HG02884 (cell line): ENCODE data around the gene APMAP.
"Not testable (repeated sequence)": the region's sequence is repeated elsewhere in the genome, so short reads cannot be mapped to it uniquely, and the experiment has no call there.

Source experiments
- ATAC-seq: cut with Tn5 transposase; IDR thresholded peaks from one replicate; pipeline ENCODE4 v1.9.1; 2021; ENCODE audit warnings: mild to moderate bottlenecking, moderate library complexity; ENCODE audit not compliant: unreplicated experiment

APMAP gene

DNA sequence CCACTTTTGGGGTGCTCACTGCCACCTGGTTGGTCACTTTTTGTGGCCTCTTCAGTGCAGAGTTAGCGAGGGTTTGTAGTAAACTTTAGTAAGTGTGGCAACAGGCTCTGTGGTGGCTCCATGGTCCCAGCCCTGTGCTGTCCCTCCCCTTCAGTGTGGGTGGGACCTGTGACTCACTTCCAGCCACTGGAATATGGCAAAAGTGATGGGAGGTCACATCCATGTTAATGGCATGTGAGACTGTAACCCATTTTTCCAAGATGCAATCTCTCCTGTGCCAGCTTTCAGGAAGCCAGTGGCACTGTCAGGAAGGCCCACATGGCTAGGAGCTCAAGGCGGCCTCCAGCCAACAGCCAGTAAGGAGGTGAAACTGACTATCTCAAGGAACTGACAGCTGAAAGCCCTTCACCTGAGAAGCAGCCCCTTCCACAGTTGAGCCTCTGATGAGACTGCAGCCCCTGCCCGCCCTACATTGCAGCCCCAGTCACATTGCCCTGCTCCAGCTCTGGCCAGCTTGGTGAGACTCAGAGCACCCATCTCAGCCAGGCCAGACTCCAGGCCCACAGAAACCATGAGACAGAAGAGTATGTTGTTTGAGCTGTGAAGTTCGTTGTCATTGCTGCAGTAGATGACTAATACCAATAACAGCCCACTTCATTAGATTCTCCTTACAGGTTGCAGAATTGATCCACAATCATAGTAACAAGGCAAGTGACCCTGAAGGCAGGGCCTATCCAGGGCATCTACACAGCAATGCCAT is 56.6 kb downstream of the APMAP start:
- no peak for ATAC-seq

DNA sequence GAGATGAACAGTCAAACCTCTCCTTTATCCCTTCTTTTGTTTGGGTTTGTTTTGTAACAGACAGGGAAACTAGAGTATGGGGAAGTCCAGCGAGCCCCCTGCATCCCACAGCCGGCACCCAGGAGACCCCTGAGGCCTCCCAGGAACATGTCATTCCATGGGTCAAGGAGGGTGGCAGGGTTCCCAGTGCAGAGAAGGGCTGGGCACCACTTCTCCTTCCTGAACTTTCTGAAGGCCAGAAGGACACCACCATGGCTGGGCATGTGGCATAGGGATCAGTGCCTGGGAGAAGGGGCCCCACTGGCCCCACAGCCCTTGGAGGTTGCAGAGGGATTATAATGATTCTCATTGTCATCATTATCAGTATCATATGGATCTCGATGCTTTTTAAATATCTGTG is 57.4 kb downstream of the APMAP start:
- ATAC-seq, result no peak

DNA sequence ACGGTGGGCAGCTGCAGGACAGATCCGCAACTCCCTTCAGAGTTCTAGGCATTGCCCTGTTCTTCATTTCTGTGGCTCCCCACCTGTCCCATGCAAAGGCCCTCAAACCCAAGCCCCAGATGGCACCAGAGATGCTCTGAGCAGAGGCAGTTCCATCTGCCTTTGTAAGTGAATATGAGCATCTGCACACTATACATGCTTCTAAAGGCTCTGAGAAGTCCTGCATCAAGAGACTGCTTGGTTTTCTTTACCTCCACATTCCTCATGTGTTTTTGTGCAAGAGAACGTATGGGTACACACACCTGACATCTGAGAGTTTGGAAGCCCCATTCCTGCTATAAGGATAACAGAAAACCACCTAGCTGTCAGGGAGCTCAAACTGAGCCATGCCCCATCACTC is 57.8 kb downstream of the APMAP start:
- no peak for ATAC-seq

DNA sequence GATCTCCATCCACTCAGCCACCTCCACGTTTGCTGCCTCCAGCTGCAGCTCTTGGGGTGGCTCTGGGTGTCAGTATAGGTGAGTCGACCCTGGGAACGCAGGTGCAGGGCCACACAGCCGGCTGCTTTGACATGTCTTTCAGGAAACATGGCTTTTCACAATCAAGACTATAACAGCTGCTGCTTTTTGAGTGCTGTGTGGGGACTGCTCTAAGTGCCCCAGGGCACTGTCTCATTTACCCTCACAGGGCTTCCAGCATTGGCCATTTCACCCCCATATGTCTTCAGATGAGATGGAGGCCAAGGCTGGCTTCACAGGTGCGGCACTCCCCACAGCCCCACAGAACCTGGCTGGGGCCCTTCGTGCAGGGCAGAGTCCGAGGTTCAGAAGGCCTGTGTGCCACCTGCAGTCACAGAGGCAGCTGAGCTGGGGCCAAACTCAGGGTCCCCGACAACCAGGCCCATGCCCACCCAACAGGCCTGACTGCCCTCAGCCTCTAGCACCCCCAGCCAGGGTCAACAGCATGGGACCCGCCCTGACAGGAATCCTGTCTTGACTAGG is 58.4 kb downstream of the APMAP start:
- no peak for ATAC-seq

DNA sequence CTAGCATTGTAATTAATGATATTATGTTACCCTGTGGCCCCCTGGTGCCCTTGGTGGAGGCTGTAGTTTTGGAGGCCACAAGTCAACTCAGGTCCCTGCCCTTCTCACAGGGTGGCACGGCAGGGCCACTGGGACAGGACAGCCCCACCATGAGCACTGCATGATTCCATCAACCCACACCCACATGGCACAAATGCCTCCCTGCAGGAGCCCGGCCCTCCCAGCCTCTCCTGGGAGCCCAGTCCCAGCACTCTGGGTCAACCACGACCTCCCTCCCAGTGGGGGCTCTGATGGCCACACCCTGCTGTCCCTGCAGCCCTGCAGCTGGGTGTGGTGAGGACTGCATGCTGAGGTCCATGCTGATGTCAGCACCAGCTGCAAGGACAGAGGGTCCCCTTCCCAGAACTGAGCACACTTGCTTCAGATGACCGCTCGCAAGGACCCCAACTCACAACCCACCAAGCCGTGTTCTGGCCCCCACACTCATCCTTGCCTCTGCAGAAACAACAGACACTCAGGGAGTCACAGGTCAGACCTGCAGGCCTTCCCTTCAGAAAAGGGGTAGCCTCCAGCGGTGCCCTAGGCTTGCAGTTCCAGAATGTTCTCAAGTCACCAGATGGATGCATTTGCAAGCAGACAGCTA is 59.2 kb downstream of the APMAP start:
- no peak for ATAC-seq

DNA sequence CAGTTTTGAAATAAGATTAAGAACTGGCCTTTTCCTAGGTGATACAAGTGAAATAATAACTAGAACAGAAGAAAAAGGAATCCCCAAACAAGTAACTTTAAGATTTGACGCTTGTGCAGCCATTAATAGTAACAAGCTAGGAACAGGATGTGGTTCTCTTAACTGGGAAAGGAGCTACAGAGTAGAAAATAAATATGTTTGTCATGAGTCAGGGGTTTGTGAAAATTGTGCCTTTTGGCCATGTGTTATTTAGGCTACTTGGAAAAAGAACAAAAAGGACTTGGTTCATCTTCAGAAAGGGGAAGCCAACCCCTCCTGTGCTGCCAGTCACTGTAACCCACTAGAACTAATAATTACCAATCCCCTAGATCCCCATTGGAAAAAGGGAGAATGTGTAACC is 60.7 kb downstream of the APMAP start:
- ATAC-seq, result not testable (repeated sequence)

DNA sequence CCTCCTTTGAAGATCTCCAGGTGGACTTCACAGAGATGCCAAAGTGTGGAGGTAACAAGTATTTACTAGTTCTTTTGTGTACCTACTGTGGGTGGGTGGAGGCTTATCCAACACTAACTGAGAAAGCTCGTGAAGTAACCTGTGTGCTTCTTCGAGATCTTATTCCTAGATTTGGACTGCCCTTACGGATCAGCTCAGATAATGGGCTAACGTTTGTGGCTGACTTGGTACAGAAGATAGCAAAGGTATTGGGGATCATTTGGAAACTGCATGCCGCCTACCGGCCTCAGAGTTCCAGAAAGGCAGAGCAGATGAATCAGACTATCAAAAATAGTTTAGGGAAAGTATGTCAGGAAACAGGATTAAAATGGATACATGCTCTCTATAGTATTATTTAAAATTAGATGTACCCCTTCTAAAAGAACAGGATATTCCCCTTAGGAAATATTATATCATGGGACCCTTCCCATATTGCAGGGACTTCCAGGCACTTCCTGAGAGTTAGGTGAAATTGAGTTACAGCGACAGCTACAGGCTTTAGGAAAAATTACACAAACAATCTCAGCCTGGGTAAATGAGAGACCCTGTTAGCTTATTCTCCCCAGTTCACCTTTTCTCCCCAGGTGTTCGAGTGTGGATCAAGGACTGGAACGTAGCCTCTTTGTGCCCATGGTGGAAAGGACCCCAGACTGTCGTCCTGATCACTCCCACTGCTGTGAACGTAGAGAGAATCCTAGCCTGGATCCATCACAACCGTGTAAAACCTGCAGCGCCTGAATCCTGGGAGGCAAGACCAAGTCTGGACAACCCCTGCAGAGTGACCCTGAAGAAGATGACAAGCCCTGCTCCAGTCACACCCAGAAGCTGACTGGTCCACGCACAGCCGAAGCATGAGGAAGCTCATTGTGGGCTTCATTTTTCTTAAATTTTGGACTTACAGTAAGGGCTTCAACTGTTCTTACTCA is 61.5 kb downstream of the APMAP start:
- ATAC-seq, result not testable (repeated sequence)

DNA sequence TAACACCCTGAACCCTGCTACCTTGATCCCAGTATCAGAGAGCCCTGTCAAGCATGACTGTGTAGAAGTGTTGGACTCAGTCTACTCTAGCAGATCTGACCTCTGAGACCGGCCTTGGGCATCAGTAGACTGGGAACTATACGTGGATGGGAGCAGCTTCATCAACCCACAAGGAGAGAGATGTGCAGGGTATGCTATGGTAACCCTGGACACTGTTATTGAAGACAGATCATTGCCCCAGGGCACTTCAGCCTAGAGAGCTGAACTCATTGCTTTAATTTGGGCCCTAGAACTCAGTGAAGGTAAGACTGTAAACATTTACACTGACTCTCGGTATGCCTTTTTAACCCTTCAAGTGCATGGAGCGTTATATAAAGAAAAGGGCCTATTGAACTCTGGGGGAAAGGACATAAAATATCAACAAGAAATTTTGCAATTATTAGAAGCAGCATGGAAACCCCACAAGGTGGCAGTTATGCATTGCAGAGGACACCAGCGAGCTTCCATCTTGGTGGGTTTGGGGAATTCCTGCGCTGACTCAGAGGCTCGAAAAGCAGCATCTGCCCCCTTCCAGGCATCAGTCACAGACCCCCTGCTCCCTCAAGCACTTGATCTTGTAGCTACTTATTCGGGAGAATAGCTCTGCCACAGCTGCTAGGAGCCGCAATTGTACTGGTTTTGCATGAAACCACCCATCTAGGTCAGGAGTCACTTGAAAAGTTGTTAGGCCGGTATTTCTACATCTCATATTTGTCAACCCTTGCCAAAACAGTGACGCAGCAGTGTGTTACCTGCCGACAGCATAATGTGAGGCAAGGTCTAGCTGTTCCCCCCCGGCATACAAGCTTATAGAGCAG is 62.5 kb downstream of the APMAP start:
- not testable (repeated sequence) for ATAC-seq

DNA sequence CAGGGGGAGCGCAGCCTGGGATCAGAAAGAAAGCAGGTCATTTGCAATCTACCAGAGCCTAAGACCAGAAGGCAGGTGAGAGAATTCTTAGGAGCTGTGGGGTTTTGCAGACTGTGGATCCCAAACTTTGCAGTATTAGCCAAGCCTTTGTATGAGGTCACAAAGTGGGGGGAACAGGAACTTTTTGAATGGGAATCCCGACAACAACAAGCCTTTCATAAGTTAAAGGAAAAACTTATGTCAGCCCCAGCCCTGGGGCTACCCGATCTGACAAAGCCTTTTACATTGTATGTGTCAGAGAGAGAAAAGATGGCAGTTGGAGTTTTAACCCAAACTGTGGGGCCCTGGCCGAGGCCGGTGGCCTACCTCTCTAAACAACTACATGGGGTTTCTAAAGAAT is 63.3 kb downstream of the APMAP start:
- ATAC-seq, result not testable (repeated sequence)

DNA sequence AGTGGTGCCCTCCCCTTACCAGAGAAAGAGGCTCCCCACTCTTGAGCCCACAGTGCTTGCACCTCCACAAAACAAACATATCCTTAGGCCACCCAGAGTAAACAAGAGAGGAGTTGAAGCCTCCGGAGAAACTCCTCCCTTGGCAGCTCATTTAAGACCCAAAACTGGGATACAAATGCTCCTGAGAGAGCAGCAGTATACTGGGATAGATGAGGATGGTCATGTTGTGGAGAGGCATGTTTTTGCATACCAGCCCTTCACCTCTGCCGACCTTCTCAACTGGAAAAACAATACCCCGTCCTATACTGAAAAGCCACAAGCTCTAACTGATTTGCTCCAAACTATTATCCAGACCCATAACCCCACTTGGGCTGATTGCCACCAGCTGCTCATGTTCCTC is 71.8 kb downstream of the APMAP start:
- ATAC-seq, result not testable (repeated sequence)

DNA sequence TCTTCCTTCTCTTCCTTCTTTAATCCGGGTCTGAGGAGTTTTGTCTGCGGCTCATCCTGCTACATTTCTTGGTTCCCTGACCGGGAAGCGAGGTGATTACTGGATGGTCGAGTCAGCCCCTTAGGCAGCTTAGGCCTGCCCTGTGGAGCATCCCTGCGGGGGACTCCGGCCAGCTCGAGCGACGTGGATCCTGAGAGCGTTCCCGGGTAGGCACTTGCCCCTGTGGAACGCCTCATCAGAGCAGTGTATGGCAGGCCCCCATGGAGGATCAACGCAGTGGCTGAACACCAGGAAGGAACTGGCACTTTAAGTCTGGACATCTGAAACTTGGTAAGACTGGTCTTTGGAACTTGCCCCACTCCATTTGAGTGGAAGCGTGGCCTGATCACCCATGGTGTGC is 72.9 kb downstream of the APMAP start:
- ATAC-seq, result not testable (repeated sequence)

DNA sequence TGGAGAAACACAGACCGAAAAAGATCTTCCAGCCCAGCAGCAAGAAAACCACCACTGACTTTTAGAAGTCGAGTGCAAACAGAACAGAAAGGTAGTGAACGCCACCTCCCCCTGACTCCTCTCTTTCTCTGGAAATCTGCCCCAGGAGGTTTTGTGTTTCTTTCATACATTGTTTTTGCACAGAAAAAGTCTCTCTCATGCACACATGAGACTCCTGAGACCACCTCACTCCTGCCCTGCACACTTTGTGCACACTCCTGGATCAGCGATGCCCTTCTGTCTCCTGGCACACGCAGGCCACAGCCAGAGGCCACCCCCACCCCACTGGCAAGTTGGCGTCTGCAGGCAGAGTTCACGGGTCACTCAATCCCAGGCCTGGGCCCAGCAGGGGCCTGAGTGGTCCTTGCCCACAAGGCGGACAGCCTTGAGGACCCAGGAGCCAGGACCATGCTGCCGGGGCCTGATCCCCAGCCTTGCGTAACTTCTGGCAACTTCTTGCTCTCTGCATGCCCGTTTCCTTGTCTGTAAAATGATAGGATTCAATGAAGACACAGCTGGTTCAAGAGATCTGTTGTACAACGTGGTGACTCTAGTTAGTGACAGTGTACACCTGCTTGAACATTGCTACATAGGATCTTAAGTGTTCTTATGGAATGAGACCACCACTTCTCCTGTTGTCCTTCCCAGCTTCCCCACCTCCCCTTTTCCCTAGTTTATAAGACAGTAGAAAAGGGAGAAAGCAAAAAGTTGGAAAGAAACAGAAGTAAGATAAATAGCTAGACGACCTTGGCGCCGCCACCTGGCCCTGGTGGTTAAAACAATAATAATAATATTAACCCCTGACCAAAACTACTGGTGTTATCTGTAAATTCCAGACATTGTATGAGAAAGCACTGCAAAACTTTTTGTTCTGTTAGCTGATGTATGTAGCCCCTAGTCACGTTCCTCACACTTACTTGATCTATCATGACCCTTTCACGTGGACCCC is 73.7 kb downstream of the APMAP start:
- no peak for ATAC-seq

DNA sequence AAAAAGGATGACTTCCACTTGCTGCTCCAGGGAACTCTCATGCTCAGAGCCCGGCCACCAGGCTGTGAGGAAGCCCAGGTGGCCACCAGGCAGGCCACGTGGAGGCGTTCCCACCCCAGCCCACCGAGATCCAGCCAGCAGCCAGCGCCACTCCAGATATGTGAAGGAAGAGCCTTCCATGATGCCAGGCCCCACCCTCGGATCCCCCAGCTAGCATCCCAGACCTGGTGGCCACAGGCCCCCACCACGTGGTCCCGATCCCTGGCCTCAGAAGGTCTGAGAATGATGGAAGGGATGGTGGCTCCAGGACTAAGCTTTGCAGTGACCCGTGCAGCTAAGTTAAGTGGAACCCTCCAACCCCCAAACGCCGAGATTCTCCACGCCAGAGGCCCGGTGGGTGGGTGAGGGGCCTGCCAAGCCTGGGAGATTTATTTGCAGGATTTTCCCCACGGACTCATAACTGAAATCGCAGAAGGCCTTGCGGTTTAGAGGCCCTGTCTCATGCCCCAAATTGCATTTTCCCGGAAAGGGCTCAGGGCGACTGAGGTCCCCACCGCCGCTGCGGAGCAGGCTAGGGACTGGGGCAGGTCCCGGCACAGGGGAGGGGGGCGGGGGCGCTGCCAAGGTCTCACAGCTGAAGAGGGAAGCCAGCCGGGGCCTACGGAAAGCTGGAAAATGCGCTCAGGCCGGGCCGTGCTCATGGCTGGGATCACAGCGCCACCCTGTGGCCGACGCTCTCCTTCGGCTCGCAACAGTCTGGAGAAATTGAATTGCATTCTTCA is 74.6 kb downstream of the APMAP start:
- ATAC-seq, result no peak

DNA sequence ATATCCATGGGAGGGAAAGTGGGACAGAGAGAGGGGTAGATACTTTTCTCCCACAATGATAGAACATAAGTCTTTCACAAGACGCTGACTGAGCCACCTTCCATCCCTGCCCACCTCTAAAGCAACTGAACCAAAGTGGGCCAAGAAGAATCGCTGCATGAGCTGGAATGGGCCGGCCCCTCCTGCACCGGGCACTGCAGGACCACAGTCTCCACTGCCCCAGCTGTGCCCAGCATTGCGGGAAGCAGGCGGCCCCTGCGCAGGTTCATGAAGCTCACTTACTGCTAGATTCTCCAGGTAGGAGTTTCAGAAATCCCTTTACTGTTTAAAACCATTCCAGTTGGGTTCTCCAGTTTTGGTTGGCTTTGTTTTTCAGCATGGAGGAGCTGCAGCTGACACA is 75.5 kb downstream of the APMAP start:
- ATAC-seq, result no peak

DNA sequence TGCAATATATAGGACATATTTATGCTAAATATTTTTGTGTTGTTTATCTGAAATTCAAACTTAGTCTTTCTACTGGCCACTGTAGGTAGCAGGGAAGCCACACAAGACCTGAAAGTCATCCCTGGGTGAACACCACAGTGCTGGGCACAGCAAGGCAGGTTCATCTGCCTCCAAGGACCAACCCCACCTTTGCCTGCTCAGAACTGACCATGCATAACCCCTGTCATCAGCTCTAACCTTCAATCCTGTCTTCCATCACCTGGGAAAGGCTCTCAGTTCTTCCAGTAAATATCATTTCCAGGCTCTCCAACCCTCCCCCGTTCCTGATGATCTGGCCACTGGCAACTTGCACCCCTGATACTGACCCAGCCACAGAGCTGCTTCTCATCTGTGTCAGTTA is 76.1 kb downstream of the APMAP start:
- no peak for ATAC-seq

DNA sequence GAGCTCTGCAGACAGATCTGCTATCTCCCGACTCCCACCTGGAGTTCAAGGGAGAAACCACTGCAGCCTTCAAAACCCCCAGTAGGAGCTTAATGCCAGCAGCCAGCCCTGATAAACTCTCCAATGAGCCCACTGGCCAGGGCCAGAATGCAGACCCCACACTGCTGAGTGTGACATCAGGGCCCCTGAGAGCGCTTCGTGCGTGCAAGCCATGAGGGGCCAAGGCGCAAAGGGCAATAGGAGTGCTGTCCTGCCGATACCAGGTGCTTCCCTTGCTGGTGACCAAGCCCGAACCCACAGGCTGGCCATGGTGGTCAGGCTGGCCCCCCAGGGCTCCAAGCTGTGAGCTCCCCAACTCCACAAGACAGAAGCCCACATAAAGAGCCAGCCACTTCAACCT is 76.7 kb downstream of the APMAP start:
- no peak for ATAC-seq

DNA sequence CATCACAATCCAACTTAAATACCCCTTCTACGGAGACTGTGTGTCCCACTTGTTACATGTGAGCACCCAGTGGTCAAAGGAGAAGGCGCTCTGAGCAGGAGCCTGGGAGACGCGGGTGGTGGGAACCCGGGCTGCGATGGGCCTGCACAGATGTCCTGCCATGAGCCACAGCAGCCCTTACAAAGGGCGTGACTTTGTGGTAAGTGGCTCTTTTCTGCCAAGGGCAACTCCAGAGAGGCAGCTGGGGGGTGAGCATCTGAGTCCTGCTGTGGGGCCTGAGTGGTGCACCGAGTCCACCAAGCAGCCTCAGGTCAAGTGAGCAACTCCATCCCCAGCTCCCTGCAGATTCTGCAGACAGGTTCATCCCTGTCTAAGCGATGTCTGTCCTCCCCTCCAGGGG is 77.1 kb downstream of the APMAP start:
- no peak for ATAC-seq
